Neutrophil (primary cell): Measurements from ENCODE around the gene CFAP206.

Experiments
- H3K27ac ChIP-seq: fragments of 200-600 bp; sonication (generic); 2 replicates; pipeline ENCODE4 v1.5.1; 2016; ENCODE audit warnings: mild to moderate bottlenecking, moderate library complexity
- H3K27me3 ChIP-seq: fragments of 200-600 bp; sonication (generic); 2 replicates; pipeline ENCODE4 v1.6.0; 2016; ENCODE audit warnings: mild to moderate bottlenecking
- H3K36me3 ChIP-seq: fragments of 200-600 bp; sonication (generic); 2 replicates; pipeline ENCODE4 v1.5.1; 2017
- H3K4me1 ChIP-seq, 2 experiments: fragments of 200-600 bp in 1 of 2; sonication (generic) in 1 of 2; 1 replicate in 1 of 2; 2 replicates in 1 of 2; pipeline versions ENCODE4 v1.5.1 to v1.6.1; 2013 to 2016; ENCODE audit warnings: low read depth in 1 of 2, low read length in 1 of 2, mild to moderate bottlenecking in 1 of 2, moderate library complexity in 1 of 2; ENCODE audit not compliant: control insufficient read depth in 1 of 2, insufficient read depth in 1 of 2
- H3K4me3 ChIP-seq, 2 experiments: fragments of 200-600 bp in 1 of 2; sonication (generic) in 1 of 2; 1 replicate in 1 of 2; 2 replicates in 1 of 2; pipeline ENCODE4 v1.5.1; 2013 to 2016; ENCODE audit warnings: low read depth in 1 of 2, low read length in 1 of 2, mild to moderate bottlenecking in 1 of 2, moderate library complexity in 1 of 2
- H3K9me3 ChIP-seq: fragments of 200-600 bp; sonication (generic); 2 replicates; pipeline ENCODE4 v1.5.1; 2016
- CTCF ChIP-seq: fragments of 200-600 bp; sonication (generic); IDR thresholded peaks from 2 replicates; pipeline ENCODE4 v1.5.1; 2016; ENCODE audit warnings: antibody characterized with exemption

Gene CFAP206

GRCh38 chr6:87465051-87465450, 57.3 kb downstream of the CFAP206 start:
- H3K4me1 ChIP-seq = no peaks in the 10 kb centered on the region

GRCh38 chr6:87472525-87473418, 65.0 kb downstream of the CFAP206 start, which contains the start of gene SLC35A1:
Gene SLC35A1 (plus strand): TSS chr6:87472974. CDS start chr6:87473004, 30 bp downstream.
- Histone ChIP-seq H3K4me3 (peak within 1 kb of the TSS; percentile 75 to 77), H3K27ac (peak within 1 kb of the TSS; percentile 84), H3K9me3 (no peaks in the 10 kb centered on the region), H3K27me3 (peaks cover 12% of the 10 kb centered on the region), H3K4me1 (peaks cover 21 to 26% of the 10 kb centered on the region in 2 experiments), H3K36me3 (peaks cover 7% of the 10 kb centered on the region)
- TF ChIP-seq CTCF = peak; percentile 26

More at GRCh38 chr6:87465051-87465450, 57.3 kb downstream of the CFAP206 start:
- Histone ChIP-seq H3K4me3 (no peak overlapping the region), H3K9me3 (no peaks in the 10 kb centered on the region), H3K27me3 (peaks cover 63% of the 10 kb centered on the region), H3K27ac (no peak overlapping the region), H3K36me3 (no peaks in the 10 kb centered on the region)
- TF ChIP-seq CTCF = no peak

- no peak for TF ChIP-seq CTCF
- Histone ChIP-seq H3K4me1 (peaks cover 23 to 26% of the 10 kb centered on the region in 2 experiments), H3K27me3 (peaks cover 5% of the 10 kb centered on the region), H3K9me3 (no peaks in the 10 kb centered on the region), H3K36me3 (peaks cover 7% of the 10 kb centered on the region), H3K27ac (peak overlapping the region; percentile 84), H3K4me3 (peak overlapping the region; percentile 75 to 77)
Observed at GRCh38 chr6:87473419-87473903, 65.7 kb downstream of the CFAP206 start.

- Histone ChIP-seq H3K27me3 (no peaks in the 10 kb centered on the region), H3K4me1 (peaks cover 16 to 24% of the 10 kb centered on the region in 2 experiments), H3K27ac (peak overlapping the region; percentile 67), H3K36me3 (peaks cover 7% of the 10 kb centered on the region), H3K9me3 (no peaks in the 10 kb centered on the region), H3K4me3 (peak overlapping the region in 1 of 2 experiments; percentile 18)
- TF ChIP-seq CTCF = no peak
Observed at GRCh38 chr6:87481931-87482330, 74.2 kb downstream of the CFAP206 start.

- Histone ChIP-seq H3K27me3 (no peaks in the 10 kb centered on the region), H3K27ac (peak overlapping the region; percentile 67), H3K36me3 (peaks cover 3% of the 10 kb centered on the region), H3K4me3 (peak overlapping the region in 1 of 2 experiments; percentile 18), H3K9me3 (no peaks in the 10 kb centered on the region), H3K4me1 (peaks cover 16 to 24% of the 10 kb centered on the region in 2 experiments)
- no peak for TF ChIP-seq CTCF
Observed at GRCh38 chr6:87482366-87482765, 74.6 kb downstream of the CFAP206 start.
